ENCODE results near the gene INPP5A.

INPP5A gene

GRCh38 chr10:132615341-132616169 is 78.0 kb downstream of the INPP5A start:
- DNase-seq: peak in 2 of 10 donors; percentile 57 to 67
- intact Hi-C loops (cut with DNase I): no loop called here

GRCh38 chr10:132616170-132616995 is 78.8 kb downstream of the INPP5A start:
- DNase-seq: peak in 2 of 10 donors; percentile 76 to 90
- intact Hi-C loops (cut with DNase I): no loop called here

GRCh38 chr10:132616996-132617736 is 79.6 kb downstream of the INPP5A start:
- intact Hi-C loops (cut with DNase I): no loop called here
- DNase-seq: peak in 2 of 10 donors; percentile 39 to 85

GRCh38 chr10:132617737-132618052 is 80.1 kb downstream of the INPP5A start:
- intact Hi-C loops (cut with DNase I): no loop called here
- peak in 1 of 10 donors; percentile 49 for DNase-seq

GRCh38 chr10:132618158-132618919 is 80.8 kb downstream of the INPP5A start:
- intact Hi-C loops (cut with DNase I): no loop called here
- no peak for DNase-seq

DNA sequence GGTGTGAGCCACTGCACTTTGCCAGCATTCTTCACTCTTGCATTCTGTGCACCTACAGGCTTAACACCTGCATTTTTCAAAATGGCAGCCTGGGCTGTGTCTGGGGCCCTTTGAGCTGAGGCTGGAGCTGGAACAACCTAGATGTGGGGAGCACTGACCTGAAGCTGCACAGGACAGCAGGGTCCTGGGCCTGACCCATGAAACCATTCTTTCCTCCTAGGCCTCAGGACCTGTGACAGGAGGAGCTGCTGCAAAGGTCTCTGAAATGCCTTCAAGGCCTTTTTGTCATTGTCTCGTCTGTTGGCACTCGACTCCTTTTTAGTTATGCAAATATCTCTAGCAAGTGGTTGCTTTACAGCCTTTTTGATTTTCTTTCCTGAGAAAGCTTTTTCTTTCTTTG is 82.3 kb downstream of the INPP5A start:
- intact Hi-C loops (cut with DNase I): no loop called here
- peak in 1 of 10 donors; percentile 23 for DNase-seq

DNA sequence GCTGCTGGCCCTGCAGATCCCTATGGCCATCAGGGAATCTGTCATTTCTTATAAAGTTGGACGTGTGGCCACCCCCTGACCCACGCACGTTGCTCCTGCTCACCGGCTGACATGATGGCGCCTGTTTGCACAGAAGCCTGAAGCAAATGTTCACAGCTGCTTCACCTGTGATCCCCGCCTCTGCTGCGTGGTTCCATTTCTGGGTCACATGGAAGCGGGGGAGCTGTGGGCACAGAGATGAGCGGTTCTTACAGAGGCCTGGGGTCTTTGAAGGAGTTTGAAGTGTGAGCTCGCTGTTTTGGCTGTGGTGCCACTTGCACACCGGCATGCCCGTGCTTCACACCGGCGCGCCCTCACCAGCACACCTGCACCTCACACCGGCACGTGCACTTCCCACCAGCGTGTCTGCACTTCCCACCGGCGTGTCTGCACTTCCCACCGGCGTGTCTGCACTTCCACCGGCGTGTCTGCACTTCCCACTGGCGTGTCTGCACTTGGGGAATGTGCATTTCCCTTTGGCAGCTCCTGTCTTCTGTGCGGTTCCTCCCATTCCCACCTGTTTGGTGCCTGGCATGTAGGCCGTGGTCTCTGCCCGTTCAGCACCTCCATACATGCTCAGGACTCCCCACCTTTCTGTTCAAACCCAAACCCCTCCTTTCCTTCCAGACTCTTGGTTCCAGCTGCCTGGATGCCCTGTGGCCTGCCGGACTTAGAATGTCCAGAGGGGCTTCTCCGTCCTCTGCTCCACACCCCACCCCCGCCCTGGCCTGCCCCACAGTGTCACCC is 86.7 kb downstream of the INPP5A start:
- peak in 3 of 10 donors; percentile 13 to 70 (median 61) for DNase-seq
- intact Hi-C loops (cut with DNase I): no loop called here

- peak in 3 of 10 donors; percentile 19 to 83 (median 70) for DNase-seq
- intact Hi-C loops (cut with DNase I): no loop called here
Observed at GRCh38 chr10:132624847-132625471, 87.4 kb downstream of the INPP5A start.

GRCh38 chr10:132626019-132626760 is 88.6 kb downstream of the INPP5A start:
- DNase-seq: peak in 4 of 10 donors; percentile 1 to 77 (median 38)
- intact Hi-C loops (cut with DNase I): no loop called here

DNA sequence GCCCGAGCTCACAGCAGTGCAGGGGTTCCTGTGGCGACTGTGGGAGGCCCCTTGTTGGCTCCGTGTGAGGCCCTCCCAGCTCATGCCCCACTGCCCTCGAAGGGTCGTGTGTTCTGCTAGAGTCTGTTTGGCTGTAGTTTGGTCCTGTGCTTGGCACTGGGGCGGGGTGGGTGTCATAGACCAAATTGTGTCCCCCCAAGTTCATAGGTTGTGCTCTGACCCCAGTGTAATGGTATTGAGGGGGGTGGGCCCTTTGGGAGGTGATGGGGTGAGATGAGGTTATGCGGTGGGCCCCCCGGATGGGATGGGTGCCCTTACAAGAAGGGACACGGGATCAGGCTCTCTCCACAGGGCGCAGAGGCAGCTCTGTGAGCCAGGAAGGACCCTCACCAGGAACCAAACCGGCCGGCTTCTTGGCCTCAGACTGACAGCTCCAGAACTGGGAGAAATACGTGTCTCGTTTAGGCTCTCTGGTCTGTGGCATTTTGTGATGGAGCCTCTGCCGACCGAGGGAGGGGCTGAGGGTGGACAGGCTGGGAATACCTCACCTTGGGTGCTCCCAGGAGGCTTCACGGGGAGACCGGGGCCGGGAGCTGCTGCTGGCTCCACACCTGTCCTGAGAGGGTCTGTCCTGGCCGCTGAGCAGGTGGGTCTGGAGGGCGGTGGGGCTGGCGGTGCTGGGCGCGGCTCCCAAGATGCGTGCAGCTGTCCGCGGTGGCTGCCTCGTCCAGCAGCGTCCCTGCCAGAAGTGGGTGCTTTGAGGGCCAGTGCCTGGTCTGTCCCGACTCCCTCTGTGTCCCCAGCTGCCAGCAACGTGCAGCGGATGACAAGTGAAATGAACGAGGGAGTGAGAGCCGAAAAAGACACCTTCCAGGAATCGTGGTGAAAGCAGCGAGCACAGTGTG is 89.4 kb downstream of the INPP5A start:
- DNase-seq: peak in 5 of 10 donors; percentile 10 to 91 (median 46)
- intact Hi-C loops (cut with DNase I): no loop called here

DNA sequence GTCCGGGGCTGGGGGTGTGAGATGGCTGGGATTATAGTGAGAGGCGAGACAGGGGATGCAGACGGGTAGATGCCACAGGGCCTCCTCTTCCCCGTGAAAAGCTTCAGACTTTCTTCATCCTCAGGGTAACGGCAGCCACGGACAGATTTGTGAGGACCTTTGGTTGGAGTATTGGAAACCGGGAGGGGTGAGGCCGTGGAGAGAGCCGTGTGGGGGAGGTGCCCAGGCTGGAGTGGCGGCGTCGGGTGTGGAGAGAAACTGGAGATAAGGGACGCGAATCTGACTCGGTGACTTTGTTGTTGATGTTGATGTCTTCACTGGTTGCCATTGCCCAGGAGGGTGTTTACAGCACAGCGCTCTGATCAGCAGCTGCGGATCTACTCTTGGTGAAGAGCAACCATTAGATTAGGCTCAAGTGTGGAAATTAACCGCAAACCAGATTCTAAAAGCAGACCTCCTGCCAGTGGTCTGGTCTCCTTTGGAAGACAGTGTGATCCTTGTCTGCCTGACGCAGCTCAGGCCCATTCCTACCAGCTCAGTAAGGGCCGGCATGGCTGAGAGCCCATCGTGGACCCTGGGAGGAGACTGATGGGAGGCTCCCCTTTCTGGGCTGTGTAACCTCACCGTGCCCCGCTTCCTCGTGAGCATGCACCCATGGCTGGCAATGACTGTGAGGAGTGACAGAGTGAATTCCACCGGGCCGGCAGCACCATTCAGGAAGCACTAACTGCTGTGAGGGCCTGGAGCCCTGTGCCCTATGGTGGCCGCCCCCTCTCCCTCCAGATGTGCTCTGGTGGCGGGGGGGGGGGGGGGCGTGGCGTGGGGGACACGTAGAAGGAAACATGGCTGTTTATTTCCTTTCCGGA is 90.3 kb downstream of the INPP5A start:
- peak in 5 of 10 donors; percentile 6 to 91 (median 43) for DNase-seq
- intact Hi-C loops (cut with DNase I): no loop called here

DNA sequence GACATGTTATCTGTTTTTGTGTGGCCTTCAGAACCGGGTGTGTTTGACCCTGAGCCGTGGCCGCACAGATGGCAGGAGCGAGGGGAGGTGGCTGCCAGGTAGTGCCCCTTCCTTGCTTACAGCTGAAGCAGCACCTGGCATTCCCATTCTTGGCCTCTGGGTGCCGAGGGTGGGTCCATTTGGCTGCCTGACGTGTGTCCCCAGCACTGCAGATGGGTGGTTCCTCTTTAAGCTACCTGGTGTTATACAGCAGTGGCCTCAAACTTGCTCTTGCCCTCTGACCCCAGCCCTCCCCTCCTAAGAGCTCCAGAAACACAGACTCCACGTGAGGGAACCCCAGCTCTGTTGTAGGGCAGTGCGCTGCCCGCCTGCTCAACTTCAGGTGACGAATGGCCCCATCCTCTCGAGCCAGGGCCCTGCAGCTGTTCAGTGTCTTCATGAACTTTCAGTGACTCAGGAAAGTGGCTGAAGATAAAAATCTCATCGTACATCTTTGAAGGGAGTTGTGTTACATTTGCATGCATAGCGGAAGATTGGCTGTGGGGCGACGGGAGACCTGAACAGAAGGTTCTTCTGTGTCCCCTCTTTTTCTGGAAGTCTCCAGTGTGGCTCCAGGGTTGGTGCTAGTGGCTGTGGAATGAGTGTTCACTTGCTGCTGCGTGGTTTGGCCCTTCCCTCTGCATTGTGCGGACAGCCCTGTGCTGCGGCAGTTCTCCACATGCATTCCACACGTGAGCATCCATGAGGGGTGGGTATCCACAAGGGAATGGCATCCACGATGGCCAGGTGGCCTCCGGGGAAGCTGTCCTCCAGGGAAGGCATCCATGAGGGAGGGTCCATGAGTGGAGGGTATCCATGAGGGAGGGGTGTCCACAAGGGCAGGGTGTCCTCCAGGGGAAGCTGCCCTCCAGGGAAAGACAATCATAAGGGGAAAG is 91.6 kb downstream of the INPP5A start:
- intact Hi-C loops (cut with DNase I): no loop called here
- DNase-seq: peak in 4 of 10 donors; percentile 5 to 77 (median 40)

GRCh38 chr10:132630156-132630555 is 92.6 kb downstream of the INPP5A start:
- DNase-seq: peak in 1 of 10 donors; percentile 5
- intact Hi-C loops (cut with DNase I): no loop called here

DNA sequence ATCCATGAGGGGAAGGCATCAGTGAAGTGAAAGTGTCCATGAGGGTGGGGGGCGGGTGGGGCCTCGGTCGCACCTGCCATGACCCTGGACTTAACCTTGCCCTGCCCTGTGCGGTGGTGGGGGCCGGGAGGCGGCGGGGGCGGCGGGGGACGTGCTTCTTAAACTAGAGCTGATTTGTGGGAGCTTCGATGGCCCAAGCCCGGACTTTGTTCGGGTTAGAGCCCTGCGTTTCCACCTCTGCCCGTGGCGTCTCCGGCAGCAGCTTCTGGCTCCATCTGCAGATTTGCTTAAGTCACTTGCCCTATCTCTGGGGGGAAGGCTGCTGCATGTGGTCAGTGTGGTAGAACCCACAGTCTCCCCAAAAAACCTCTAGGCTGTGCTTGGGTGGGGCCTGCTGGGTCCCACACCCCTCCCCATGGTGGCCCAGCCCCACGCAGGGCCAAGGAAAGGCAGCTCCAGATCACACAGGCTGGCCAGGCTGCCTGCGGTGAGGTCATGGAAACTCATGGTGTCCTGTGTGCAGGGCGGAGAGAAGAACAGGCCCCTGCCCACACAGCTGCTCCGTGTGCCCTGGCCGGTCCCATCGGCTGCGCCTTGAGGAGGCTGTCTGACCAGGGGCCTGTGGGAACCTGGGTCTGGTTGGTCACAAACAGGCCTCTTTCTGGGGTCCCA is 93.2 kb downstream of the INPP5A start:
- intact Hi-C loops (cut with DNase I): no loop called here
- peak in 5 of 10 donors; percentile 8 to 87 (median 25) for DNase-seq
